Activated naive CD8-positive, alpha-beta T cell treated with anti-CD3 and anti-CD28 coated beads, Interleukin-2, amount 10 ng/mL, durations not matched to agents 7 days and 5 days (primary cell): ENCODE measurements around the gene WASL. TPM values are rescaled to one million over a fixed set of nuclear protein-coding genes. Genes with fewer than 3 reads are reported as not detected.
"Not testable (repeated sequence)": the region's sequence is repeated elsewhere in the genome, so short reads cannot be mapped to it uniquely, and the experiment has no call there.

Experiments used
- ATAC-seq: fragments of 150-1000 bp; cut with Tn5 transposase; one replicate; pipeline ENCODE4 v1.10.0; 2021; ENCODE audit warnings: low read depth, moderate library complexity
- POLR2A ChIA-PET: fragments of 350-600 bp; sonication (Branson Sonifier 250); formaldehyde crosslinking; loops from one replicate; lab custom pipeline; 2021; ENCODE audit warnings: antibody characterized with exemption; lab: Charles Lee
- DNase-seq: peaks from one replicate; pipeline ENCODE4 v3.0.0; 2021
- H3K27ac Mint-ChIP-seq: one replicate; pipeline ENCODE4 v1.8.0; 2022; ENCODE audit warnings: mild to moderate bottlenecking, mixed read lengths
- H3K27me3 Mint-ChIP-seq: one replicate; pipeline ENCODE4 v1.8.0; 2022; ENCODE audit warnings: mild to moderate bottlenecking, moderate library complexity, mixed read lengths
- H3K36me3 Mint-ChIP-seq: one replicate; pipeline ENCODE4 v1.8.0; 2021; ENCODE audit warnings: mild to moderate bottlenecking, mixed read lengths
- H3K4me1 Mint-ChIP-seq: one replicate; pipeline ENCODE4 v1.8.0; 2021; ENCODE audit warnings: mixed read lengths
- H3K4me3 Mint-ChIP-seq: one replicate; pipeline ENCODE4 v1.8.0; 2022; ENCODE audit warnings: mild to moderate bottlenecking, moderate library complexity, mixed read lengths
- H3K9me3 Mint-ChIP-seq: one replicate; pipeline ENCODE4 v1.8.0; 2021; ENCODE audit warnings: mixed read lengths
- total RNA-seq, 2 experiments: library from RNA; stranded (reverse); gene quantifications; one replicate each; pipeline ENCODE4 v1.2.3, GENCODE V29; 2021

Gene WASL
- total RNA-seq, 2 experiments from 2014 or later, result 11.8 to 12.0 TPM

- H3K4me3 Mint-ChIP-seq, result no peak overlapping the region
- DNase-seq, result no peak
- no peak for ATAC-seq
- H3K27me3 Mint-ChIP-seq, result no peaks in the 10 kb centered on the region
- H3K9me3 Mint-ChIP-seq, result peaks cover 14% of the 10 kb centered on the region
- POLR2A ChIA-PET, result no interaction called here
- peaks cover 35% of the 10 kb centered on the region for H3K36me3 Mint-ChIP-seq
- peaks cover 24% of the 10 kb centered on the region for H3K4me1 Mint-ChIP-seq
- H3K27ac Mint-ChIP-seq, result no peak overlapping the region
Measured at GRCh38 chr7:123738356-123738755, 10.4 kb downstream of the WASL start.

- not testable (repeated sequence) for H3K4me3 Mint-ChIP-seq, DNase-seq, H3K27me3 Mint-ChIP-seq, ATAC-seq, H3K27ac Mint-ChIP-seq
- POLR2A ChIA-PET, result interaction anchor here (1.5 kb wide), 1 partner anchor 12 kb away, joined by 5 read pairs; the partner anchor contains the start of gene WASL
- Mint-ChIP-seq H3K4me1 (peaks cover 16% of the 10 kb centered on the region), H3K9me3 (peaks cover 20% of the 10 kb centered on the region), H3K36me3 (peaks cover 43% of the 10 kb centered on the region)
Measured at GRCh38 chr7:123737168-123737674, 11.6 kb downstream of the WASL start.

- Mint-ChIP-seq H3K4me3 (no peak overlapping the region), H3K36me3 (peaks cover 48% of the 10 kb centered on the region), H3K4me1 (peaks cover 12% of the 10 kb centered on the region), H3K27ac (no peak overlapping the region), H3K27me3 (no peaks in the 10 kb centered on the region), H3K9me3 (peaks cover 22% of the 10 kb centered on the region)
- ATAC-seq, result no peak
- no peak for DNase-seq
- POLR2A ChIA-PET, result interaction anchor here (0.7 kb wide), 1 partner anchor 10 kb away, joined by 3 read pairs; no protein-coding TSS in a partner anchor
Measured at GRCh38 chr7:123735539-123735938, 13.3 kb downstream of the WASL start.

- ATAC-seq, result no peak
- H3K4me3 Mint-ChIP-seq, result no peak overlapping the region
- POLR2A ChIA-PET, result interaction anchor here (0.9 kb wide), 1 partner anchor 14 kb away, joined by 3 read pairs; the partner anchor contains the start of gene WASL
- no peak overlapping the region for H3K27ac Mint-ChIP-seq
- no peaks in the 10 kb centered on the region for H3K27me3 Mint-ChIP-seq
- H3K9me3 Mint-ChIP-seq, result peaks cover 22% of the 10 kb centered on the region
- peaks cover 52% of the 10 kb centered on the region for H3K36me3 Mint-ChIP-seq
- H3K4me1 Mint-ChIP-seq, result peaks cover 12% of the 10 kb centered on the region
- DNase-seq, result no peak
Measured at GRCh38 chr7:123734498-123734897, 14.3 kb downstream of the WASL start.

GRCh38 chr7:123732413-123733091 is 16.3 kb downstream of the WASL start:
- H3K27ac Mint-ChIP-seq, result no peak overlapping the region
- H3K36me3 Mint-ChIP-seq, result peaks cover 53% of the 10 kb centered on the region
- H3K4me3 Mint-ChIP-seq, result no peak overlapping the region
- peaks cover 18% of the 10 kb centered on the region for H3K4me1 Mint-ChIP-seq
- H3K27me3 Mint-ChIP-seq, result no peaks in the 10 kb centered on the region
- DNase-seq (no peak), ATAC-seq (no peak)
- H3K9me3 Mint-ChIP-seq, result peaks cover 19% of the 10 kb centered on the region
- POLR2A ChIA-PET, result no interaction called here

GRCh38 chr7:123729218-123729578 is 19.6 kb downstream of the WASL start:
- Mint-ChIP-seq H3K27ac (no peak overlapping the region), H3K27me3 (no peaks in the 10 kb centered on the region), H3K4me3 (no peak overlapping the region), H3K36me3 (peaks cover 45% of the 10 kb centered on the region), H3K9me3 (peaks cover 14% of the 10 kb centered on the region), H3K4me1 (peaks cover 32% of the 10 kb centered on the region)
- no peak for ATAC-seq
- POLR2A ChIA-PET, result interaction anchor here (1.6 kb wide), 1 partner anchor 20 kb away, joined by 4 read pairs; no protein-coding TSS in a partner anchor
- no peak for DNase-seq

GRCh38 chr7:123727071-123727837 is 21.5 kb downstream of the WASL start:
- Mint-ChIP-seq H3K4me1 (peaks cover 36% of the 10 kb centered on the region), H3K27me3 (no peaks in the 10 kb centered on the region), H3K36me3 (peaks cover 27% of the 10 kb centered on the region), H3K27ac (no peak overlapping the region), H3K9me3 (peaks cover 2% of the 10 kb centered on the region), H3K4me3 (no peak overlapping the region)
- DNase-seq (no peak), ATAC-seq (no peak)
- POLR2A ChIA-PET, result interaction anchor here (1.0 kb wide), 2 partner anchors 22 kb away, joined by 3 read pairs; partner anchors contain the start of gene WASL

- peaks cover 19% of the 10 kb centered on the region for H3K36me3 Mint-ChIP-seq
- peak overlapping the region; percentile 28 for H3K4me3 Mint-ChIP-seq
- no peaks in the 10 kb centered on the region for H3K27me3 Mint-ChIP-seq
- no peak for DNase-seq
- peaks cover 37% of the 10 kb centered on the region for H3K4me1 Mint-ChIP-seq
- H3K9me3 Mint-ChIP-seq, result no peaks in the 10 kb centered on the region
- no peak for ATAC-seq
- H3K27ac Mint-ChIP-seq, result peak overlapping the region; percentile 51
- POLR2A ChIA-PET, result interaction anchor here (0.6 to 3.4 kb wide), 2 partner anchors 10 to 23 kb away, joined by 3 to 18 read pairs; partner anchors contain the start of gene WASL
Measured at GRCh38 chr7:123725586-123726171, 23.1 kb downstream of the WASL start.

- Mint-ChIP-seq H3K4me3 (peak overlapping the region; percentile 70), H3K27me3 (no peaks in the 10 kb centered on the region), H3K9me3 (no peaks in the 10 kb centered on the region), H3K27ac (peak overlapping the region; percentile 78), H3K4me1 (peaks cover 43% of the 10 kb centered on the region), H3K36me3 (peaks cover 17% of the 10 kb centered on the region)
- POLR2A ChIA-PET, result interaction anchor here (3.4 kb wide), 1 partner anchor 24 kb away, joined by 18 read pairs; the partner anchor contains the start of gene WASL
- ATAC-seq (peak; percentile 59), DNase-seq (no peak)
Measured at GRCh38 chr7:123724817-123725253, 24.0 kb downstream of the WASL start.

GRCh38 chr7:123723913-123724312 is 24.9 kb downstream of the WASL start:
- DNase-seq (no peak), ATAC-seq (no peak)
- Mint-ChIP-seq H3K27me3 (no peaks in the 10 kb centered on the region), H3K27ac (no peak overlapping the region), H3K4me1 (peaks cover 52% of the 10 kb centered on the region), H3K9me3 (no peaks in the 10 kb centered on the region), H3K36me3 (peaks cover 15% of the 10 kb centered on the region), H3K4me3 (no peak overlapping the region)
- POLR2A ChIA-PET, result interaction anchor here (3.4 kb wide), 1 partner anchor 25 kb away, joined by 18 read pairs; the partner anchor contains the start of gene WASL

GRCh38 chr7:123720527-123720926 is 28.3 kb downstream of the WASL start:
- DNase-seq, H3K4me3 Mint-ChIP-seq, H3K27ac Mint-ChIP-seq, POLR2A ChIA-PET, H3K9me3 Mint-ChIP-seq, ATAC-seq, H3K27me3 Mint-ChIP-seq, H3K36me3 Mint-ChIP-seq: not testable (repeated sequence)
- peaks cover 46% of the 10 kb centered on the region for H3K4me1 Mint-ChIP-seq

GRCh38 chr7:123719197-123719721 is 29.5 kb downstream of the WASL start:
- no peaks in the 10 kb centered on the region for H3K9me3 Mint-ChIP-seq
- peak overlapping the region; percentile 72 for H3K4me3 Mint-ChIP-seq
- ATAC-seq, result peak; percentile 51
- no peaks in the 10 kb centered on the region for H3K27me3 Mint-ChIP-seq
- peaks cover 44% of the 10 kb centered on the region for H3K4me1 Mint-ChIP-seq
- no peak for DNase-seq
- peaks cover 11% of the 10 kb centered on the region for H3K36me3 Mint-ChIP-seq
- POLR2A ChIA-PET, result interaction anchor here (1.0 to 3.6 kb wide), 2 partner anchors 29 to 162 kb away, joined by 3 to 20 read pairs; partner anchors contain the start of genes NDUFA5 and WASL
- peak overlapping the region; percentile 83 for H3K27ac Mint-ChIP-seq
